Fibroblast of pulmonary artery (primary cell): Measurements from ENCODE around the gene KRT82.
"Not testable (repeated sequence)": the region's sequence is repeated elsewhere in the genome, so short reads cannot be mapped to it uniquely, and the experiment has no call there.

ENCODE experiments used
- DNase-seq: peaks from one replicate; pipeline ENCODE4 v3.0.0-alpha.2; 2010; ENCODE audit warnings: low read depth
- H3K4me3 ChIP-seq: replicated peaks from 2 replicates; pipeline ENCODE4 v1.5.1; 2011; ENCODE audit warnings: low read depth, mild to moderate bottlenecking, control low read depth, low read length, moderate library complexity
- TF ChIP-seq, protein P1 (sequence below): IDR thresholded peaks from 2 replicates; pipeline ENCODE4 v1.5.1; 2011; ENCODE audit warnings: mild to moderate bottlenecking, control low read depth, low read length, inconsistent platforms; ENCODE audit errors: missing control alignments

The KRT82 gene

DNA sequence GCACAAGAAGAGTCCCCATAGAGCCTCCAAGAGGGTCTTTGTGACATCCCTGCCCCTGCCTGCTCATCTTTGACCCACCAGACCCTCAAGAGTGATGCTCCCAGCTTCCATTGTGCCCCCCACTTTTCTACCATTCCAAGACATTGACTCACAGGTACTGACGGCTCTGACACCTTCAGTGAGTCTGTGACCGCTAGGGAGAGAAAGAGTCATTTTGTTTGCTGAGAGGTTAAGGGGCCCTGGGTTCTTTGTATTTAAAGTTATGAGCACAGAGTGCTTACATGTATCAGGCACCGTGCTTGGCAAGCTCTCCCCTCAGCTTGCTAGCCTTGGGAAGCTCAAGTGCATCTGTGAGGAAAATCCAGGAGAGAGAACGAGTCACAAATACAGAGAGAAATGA, 7.1 kb upstream of the KRT82 start:
- TF ChIP-seq, protein P1, sequence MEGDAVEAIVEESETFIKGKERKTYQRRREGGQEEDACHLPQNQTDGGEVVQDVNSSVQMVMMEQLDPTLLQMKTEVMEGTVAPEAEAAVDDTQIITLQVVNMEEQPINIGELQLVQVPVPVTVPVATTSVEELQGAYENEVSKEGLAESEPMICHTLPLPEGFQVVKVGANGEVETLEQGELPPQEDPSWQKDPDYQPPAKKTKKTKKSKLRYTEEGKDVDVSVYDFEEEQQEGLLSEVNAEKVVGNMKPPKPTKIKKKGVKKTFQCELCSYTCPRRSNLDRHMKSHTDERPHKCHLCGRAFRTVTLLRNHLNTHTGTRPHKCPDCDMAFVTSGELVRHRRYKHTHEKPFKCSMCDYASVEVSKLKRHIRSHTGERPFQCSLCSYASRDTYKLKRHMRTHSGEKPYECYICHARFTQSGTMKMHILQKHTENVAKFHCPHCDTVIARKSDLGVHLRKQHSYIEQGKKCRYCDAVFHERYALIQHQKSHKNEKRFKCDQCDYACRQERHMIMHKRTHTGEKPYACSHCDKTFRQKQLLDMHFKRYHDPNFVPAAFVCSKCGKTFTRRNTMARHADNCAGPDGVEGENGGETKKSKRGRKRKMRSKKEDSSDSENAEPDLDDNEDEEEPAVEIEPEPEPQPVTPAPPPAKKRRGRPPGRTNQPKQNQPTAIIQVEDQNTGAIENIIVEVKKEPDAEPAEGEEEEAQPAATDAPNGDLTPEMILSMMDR = no peak
- no peak overlapping the region for H3K4me3 ChIP-seq
- DNase-seq = no peak

DNA sequence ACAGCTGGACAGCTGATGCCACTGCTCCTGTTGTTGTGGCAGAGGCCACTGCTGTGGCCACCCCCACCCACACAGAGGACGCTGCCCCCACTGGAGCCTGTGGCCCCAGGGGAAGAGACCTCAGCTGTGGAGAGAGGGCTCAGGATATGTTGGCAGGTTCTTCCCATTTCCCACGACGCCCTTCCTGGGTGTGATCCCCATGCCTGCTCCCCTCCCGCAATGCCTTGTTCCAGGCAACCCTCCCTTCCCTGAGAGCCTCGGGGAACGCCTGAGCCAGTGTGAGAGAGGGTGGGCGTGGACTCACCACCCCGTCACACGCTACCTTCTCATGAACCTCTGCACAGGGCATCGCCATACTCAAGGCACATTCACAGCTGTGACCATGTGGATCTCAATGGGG, 5.7 kb upstream of the KRT82 start:
- no peak for DNase-seq
- TF ChIP-seq, protein P1 = no peak
- H3K4me3 ChIP-seq = no peak overlapping the region

DNA sequence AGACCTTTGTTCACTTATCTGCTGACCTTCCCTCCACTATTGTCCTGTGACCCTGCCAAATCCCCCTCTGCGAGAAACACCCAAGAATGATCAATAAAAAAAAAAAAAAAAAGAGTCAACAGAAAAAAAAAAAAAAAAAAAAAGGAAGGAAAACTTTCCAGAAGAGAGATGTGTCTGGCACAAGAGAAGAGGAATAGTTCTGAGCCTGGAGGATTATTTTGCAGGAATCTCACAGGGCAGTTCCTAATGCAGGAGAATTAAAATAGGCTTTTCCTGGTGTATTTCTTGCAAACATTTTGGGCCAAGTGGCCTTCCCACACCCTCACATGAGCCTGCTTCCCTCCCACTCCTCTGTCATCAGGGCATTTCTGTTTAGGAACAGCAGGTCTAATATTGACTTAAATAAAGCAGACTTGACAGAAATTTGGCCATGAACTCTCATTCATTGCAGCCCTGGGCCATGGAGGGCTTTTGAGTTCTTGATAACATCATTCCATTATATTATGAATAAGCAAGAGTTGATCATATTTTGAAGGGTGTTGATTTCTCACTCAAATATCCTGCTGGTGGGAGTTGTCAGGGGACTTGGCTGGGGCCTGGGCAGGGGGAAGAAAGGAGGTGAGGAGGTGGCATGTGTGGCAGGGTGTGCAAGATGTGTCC, 4.6 kb upstream of the KRT82 start:
- not testable (repeated sequence) for H3K4me3 ChIP-seq, DNase-seq

DNA sequence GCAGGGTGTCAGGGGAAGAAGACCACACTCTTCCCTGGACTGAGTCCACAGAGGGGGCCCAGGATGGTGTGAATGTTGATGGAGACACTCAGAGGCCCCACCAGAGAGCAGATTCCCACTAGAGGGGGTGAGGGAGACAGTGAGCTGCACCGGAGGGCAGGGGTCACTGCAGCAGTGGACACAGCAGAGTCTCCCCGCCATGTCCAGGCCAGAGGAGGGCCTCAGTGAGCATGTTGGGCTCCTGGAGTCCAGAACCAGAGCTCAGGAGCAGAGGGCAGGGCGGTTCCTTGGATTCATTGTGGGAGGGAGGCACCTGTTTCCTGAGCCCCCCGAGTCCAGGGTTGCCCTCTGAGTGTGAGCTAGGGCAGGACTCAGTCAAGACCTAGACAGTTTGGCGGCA, 1.8 kb upstream of the KRT82 start:
- DNase-seq = no peak
- TF ChIP-seq, protein P1 = peak; percentile 2
- no peak overlapping the region for H3K4me3 ChIP-seq

DNA sequence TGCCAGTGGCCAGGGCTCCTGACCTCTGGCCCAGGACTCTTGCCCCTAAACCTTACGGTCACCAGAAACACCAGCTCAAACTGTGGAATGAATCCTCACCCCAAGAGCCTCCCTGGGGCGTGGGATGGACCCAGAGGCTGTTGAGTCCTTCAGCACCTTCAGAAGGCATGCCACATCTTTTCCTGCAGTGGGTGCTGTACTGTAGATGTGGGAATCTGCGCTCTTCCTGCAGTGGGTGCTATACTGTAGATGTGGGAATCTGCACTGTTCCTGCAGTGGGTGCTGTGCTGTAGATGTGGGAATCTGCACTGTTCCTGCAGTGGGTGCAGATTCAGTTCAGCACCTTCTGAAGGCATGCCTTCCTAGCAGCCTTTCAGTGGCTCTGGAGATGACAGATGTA, 1.2 kb downstream of the KRT82 start:
- TF ChIP-seq, protein P1 = peak; percentile 8
- H3K4me3 ChIP-seq = no peak overlapping the region
- no peak for DNase-seq

DNA sequence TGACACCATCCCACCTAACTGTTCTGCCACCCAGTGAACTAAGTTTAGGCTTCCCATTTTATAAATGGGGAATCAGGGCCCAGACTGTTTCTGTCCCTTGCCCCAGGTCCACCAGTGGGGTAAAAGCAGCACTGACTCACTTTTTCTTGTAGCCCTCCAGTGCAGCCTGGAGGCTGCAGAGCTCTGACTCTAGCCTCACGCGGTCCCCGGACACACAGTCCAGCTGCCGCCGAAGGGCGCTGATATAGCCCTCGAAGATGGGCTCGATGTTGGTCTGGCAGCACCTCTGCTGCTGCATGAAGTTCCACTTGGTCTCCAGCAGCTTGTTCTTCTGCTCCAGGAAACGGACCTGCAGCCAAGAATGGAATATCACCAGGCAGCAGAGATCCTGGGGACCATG, 2.6 kb downstream of the KRT82 start:
- no peak for DNase-seq
- TF ChIP-seq, protein P1 = no peak
- no peak overlapping the region for H3K4me3 ChIP-seq

DNA sequence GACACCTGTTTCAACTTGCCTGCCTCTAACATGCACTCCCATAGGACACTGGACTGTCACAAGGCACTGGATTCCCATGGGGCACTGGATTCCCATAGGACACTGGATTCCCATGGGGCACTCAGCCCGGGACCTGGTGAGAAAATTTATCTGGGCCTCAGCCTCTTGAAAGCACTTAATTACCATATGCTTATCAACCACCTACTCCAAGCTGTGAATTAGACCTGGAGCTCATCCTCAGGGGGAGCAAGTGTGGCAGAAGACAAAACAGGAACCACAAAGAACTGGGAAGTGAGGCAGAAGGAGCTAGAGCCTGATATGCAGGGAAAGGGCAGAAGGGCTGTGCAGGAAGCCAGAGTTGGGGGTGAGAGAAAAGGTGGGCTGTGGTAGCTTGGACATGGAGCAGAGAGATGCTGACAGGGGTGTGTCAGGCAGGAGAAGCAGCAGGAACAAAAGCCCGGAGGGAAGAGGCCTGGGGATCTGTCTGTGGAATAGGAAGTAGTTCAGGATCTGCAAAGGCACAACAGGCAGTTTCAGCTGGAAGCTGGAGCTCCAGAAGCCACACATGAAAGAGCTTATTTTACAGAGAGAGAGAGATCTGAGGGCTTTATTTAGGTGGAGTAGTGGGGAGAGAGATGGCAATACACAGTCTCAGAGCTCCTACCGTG, 3.1 kb downstream of the KRT82 start:
- TF ChIP-seq, protein P1 = no peak
- no peak for DNase-seq
- H3K4me3 ChIP-seq = no peak overlapping the region
